Stimulated activated CD4-positive, alpha-beta T cell treated with anti-CD3 and anti-CD28 coated beads, Interleukin-12 subunit alpha, Interleukin-12 subunit beta, amount 100 ng/mL, for 24 hours (primary cell): ENCODE results near the gene SPOCK1.
A peak's percentile ranks its signal among the peaks of the same experiment; 100 is the strongest.
"Not testable (repeated sequence)": the region's sequence is repeated elsewhere in the genome, so short reads cannot be mapped to it uniquely, and the experiment has no call there.

ENCODE experiments used
- DNase-seq, 2 experiments: peaks; one replicate each; pipeline ENCODE4 v3.0.0-alpha.2; 2020; ENCODE audit warnings: low read depth in 2 of 2

The SPOCK1 gene

DNA sequence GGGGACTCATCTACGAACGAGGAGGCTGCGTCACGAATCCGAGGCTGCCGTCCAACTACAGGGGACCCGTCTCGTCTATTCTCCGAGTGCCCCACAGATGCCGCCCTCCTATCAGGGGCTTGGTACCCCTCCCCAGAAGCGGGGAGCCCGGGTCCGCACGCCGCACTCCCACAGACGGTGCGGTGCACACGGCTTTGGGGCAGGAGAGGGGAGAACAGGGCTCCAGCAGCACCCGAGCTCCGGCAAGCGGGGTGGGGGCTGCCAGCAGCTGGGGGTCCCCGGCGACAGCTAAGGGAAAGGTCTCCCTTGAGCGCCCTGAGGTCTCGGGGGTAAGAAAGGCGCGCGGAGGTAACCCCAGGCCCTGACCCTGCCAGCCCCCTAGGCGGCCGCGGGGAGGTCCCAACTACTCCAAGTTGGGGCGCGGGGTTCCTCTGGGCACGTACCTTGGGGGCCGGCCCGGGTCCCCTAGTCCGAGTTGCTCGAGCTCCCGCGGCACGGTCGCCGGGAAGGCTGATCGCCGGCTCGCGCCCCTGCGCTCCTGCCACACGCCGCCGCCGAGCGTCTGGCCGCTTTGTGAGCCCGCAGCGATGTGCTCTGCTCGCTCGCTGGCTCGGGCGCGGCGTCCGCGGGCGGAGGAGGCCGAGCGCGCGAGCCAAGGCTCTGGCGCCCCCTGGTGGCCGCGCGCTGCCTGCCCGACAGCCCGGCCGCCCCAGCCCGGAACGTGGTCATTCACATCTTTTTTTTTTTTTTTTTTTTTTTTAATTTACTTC lies at the start of gene SPOCK1:
SPOCK1 (minus strand) TSS at position 591 of the 770 bp plus-strand sequence.
- peak; percentile 5 to 47 for DNase-seq

DNA sequence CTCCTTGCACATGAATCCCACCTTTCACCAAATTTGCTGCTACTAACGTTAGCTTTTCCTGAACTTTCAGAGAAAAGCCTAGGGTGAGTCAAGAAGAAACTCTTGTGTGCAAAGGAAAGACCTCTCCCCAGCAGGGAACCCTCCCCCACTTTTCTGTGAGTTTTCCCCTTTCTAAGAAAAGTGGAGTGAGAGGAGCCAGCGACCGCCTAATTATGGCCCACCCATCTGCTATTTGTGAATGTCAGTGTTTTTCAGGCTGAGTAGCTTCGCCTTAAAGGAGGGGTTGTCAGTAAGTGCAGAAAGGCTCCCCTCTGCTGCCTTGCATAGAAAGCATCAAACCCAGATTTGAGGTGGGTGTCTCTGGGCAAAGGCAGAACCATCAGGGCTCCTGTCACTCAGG lies 46.8 kb upstream of the SPOCK1 start:
- no peak for DNase-seq

DNA sequence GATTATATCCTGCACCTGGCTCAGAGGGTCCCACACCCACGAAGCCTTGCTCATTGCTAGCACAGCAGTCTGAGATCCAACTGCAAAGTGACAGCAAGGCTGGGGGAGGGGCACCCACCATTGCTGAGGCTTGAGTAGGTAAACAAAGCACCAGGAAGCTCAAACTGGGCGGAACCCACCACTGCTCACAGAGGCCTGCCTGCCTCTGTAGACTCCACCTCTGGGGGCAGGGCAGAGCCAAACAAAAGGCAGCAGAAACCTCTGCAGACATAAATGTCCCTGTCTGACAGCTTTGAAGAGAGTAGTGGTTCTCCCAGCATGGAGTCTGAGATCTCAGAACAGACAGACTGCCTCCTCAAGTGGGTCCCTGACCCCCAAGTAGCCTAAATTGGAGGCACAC lies 36.3 kb upstream of the SPOCK1 start:
- DNase-seq, result not testable (repeated sequence)

DNA sequence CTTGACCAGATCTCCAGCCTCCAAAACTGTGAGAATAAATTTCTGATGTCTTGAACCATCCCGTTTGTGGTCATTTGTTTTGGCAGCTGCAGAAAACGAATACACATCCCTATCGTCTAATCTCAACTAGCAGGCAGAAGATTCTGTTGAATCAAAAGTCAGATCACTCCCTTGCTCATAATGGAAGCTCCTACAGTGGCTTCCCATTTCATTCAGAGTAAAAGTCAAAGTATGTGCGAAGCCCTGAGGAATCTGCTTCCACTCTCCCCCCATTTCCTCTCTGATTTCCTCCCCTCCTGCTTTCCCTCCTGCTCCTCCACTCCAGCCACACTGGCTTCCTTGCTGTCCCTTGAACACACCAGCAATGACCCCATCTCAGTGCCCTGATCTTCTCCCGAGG lies 34.8 kb upstream of the SPOCK1 start:
- DNase-seq, result no peak

DNA sequence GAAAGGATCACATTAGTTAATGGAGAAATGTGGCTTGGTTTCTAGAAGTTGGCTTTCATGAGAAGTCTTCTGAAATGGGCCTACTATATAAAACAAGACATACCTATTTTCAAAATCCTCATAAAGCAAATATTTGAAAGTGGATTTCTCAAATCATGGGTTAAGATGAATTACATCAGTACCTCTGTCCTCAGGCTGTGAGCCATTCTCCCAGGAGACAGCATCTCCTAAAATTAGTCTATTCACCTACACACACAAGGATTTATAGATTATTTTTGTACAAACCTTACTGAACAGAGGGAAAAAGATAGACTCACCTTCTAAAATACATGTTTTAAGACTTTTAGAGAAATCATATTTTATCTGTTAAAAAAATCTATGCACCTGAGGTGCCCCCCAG lies 32.1 kb upstream of the SPOCK1 start:
- no peak for DNase-seq

DNA sequence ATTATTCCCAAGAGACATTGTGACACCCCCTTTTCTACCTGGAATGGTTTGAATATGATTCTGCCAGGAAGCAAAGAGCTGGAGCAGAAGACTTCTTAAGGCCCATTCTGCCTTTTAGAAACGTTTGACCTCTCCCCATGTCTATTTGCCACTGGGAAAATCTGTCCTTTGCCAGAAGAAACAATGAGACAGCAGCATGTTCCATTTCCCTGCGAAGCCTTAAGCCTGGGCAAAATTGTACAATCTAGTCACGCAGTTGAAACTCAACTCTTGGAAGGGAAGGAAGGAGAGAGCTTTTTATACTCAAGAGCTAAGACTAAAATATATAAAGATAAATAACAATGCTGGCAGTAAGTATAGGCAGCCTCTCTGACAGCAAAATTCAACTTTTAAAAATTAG lies 22.1 kb upstream of the SPOCK1 start:
- DNase-seq, result no peak

DNA sequence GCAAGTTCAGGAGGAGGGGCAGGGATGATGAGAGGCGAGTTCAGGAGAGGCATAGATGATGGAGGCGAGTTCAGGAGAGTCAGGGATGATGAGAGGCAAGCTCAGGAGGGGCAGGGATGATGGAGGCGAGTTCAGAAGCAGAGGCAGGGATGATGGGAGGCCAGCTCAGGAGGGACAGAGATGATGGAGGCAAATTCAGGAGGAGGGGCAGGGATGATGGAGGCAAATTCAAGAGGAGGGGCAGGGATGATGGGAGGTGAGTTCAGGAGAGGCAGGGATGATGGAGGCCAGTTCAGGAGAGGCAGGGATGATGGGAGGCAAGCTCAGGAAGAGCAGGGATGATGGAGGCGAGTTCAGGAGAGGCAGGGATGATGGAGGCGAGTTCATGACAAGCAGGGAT lies 17.8 kb upstream of the SPOCK1 start:
- DNase-seq, result no peak

DNA sequence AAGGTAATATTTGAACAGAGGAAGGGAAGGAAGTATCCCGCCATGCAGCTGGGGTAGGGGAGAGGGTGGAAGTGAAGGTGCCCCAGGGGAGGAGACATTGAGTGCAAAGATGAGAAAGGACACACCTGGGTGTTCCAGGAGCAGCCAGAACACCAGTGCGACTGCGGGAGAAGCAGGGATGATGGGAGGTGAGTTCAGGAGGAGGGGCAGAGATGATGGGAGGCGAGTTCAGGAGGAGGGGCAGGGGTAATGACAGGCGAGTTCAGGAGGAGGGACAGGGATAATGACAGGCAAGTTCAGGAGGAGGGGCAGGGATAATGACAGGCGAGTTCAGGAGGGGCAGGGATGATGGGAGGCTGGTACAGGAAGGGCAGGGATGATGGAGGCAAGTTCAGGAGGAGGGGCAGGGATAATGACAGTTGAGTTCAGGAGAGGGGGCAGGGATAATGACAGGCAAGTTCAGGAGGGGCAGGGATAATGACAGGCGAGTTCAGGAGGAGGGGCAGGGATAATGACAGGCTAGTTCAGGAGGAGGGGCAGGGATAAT lies 17.2 kb upstream of the SPOCK1 start:
- no peak for DNase-seq

DNA sequence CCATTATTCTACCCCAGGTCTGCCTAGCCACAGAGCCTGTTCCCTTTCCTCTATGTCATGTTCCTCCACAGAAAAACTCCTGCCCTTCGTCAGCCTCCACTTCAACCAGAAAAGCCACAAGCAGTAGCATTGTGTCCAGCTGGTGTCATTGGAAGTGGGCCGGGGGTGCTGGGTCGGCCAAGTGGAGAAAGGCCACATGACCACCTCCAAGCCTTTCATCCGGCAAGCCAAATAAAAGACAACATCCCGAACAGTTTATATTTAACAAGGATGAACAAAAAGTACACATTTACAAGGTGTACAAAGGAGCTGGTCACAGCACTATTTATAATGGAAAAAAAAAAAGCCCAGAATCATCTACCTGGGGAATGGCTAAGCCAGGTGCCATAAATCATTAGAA lies 16.1 kb upstream of the SPOCK1 start:
- DNase-seq, result no peak

DNA sequence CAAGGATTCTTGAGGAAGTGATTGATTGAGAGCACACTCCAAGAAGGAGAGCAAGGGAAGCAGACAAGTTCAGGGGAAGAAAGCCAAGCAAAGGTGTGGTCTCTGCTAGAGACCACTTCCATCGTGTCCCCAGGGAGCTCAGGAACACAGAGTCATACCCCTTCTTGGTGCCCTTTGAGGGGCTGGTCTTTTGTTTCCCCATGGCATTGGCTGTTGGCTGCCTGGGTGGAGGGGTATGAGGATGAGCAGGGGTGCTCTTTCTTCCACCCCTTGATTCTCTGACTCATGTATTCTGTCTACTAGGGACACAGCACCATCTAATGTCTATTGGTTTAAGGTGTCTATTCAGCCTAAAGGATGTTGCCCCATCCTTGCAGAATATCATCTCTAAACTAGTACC lies 11.5 kb upstream of the SPOCK1 start:
- no peak for DNase-seq

DNA sequence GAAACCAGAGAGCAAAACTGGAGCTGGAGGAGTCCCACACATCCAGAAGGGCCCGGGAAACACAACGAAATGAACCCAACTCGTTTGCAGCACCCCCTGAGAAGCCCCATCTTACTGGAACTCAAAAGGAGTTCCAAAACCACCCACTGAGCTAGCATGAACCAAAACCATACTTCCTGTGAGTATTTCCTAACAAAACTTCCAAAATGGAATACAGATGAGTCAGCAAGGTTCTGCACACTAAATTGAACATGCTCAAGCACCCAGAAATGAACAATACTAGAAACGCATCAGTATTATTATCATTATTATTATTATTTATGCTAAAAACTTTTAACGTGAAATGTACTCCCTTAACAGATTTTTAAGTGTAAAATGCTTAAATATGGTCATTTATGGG lies 8.0 kb upstream of the SPOCK1 start:
- no peak for DNase-seq

DNA sequence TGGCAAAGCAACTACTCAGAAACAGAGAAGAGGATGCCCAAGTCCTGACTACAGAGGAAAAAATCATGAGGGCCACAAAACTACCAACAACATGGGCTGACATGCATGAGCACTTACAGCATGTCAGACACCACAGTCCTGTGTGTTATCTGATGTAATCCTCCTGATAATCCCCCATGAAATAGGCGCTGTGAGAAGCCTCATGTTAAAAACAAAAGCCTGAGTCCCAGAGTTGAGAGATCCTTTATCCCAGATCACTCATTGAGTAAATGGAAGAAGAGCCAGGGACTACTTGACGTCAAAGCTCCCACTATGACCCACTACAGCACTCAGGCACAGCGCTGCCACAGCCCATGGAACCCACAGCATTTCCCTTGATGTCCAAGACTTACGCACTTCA lies 7.2 kb upstream of the SPOCK1 start:
- DNase-seq, result no peak

DNA sequence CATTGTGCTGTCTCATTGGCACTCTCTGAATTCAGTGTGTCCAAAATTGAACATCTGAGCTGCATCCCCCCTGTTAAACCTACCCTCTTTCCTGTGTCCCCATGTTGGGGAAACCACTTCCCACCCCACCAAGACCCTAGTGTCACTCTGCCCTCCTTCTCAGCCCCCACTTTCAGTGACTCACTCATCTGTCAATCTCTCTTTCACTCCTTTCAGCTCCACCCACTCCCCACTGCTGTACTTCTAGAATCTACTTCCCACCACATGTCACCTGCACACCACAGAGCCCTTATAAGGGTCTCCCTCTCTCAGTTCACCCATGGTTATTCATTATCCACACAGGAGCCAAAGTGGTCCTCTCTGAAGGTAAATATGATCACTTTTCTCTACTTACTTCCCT lies 5.8 kb upstream of the SPOCK1 start:
- no peak for DNase-seq

DNA sequence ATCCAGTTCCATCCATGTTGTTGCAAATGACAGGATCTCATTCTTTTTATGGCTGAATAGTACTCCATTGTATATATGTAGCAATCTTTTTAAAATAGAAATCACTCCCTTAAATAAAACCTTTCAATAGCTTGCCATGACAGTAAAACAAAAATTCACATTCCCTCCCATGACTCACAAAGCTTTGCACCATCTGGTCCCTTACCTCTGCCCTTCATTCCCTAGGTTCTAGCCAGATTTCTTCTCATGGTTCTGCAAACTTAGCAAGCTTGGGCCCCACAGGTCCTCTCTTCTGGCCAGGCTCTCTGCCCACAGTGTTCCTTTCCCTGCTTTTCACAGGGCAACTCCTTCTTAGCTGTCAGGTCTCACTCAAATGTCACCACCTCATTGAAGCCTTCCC lies 4.3 kb upstream of the SPOCK1 start:
- DNase-seq, result no peak

DNA sequence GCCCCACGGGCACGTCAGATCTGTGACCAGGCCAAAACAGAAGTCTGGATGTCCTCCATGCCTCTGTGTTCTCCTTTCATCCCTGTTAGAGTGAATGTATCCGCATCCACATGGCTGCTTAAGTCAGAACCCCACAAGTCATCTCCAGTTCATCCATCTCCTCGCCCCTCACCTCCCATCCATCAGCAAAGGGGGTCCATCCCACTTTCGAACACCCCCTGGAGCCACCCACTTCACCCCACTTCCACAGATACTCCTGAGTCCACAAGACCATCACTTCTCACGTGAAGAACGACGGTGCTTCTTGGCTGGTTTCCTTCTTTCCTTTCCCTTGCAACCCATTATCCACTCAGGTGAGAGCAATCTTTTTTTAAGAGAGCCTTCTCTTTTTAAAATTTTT lies 3.5 kb upstream of the SPOCK1 start:
- DNase-seq, result no peak

DNA sequence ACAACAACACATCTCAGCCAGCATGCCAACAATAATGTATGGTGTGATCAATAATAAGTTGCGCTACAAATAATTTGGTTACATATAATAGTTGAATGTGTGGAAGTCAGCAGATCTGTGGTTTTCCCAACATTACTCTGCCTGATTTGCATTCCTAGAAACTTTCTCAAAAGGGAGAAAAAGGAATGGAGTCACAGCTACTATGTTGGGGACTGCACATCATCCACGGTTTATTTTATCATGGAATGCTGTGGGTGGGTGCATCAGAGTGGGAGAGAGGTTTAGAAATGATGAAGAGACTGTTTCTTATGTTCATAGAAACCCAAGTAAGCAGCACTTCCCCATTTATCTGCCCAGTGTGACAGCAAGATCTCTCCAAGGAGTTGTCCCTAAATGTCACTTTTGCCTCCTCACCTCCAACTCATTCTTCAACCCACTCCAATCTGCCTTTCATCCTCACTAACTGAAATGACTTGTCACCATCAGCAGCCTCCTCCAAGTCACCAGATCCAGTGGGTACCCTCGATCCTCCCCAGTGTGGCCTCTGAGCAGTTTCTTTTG lies 2.8 kb upstream of the SPOCK1 start:
- DNase-seq, result no peak

DNA sequence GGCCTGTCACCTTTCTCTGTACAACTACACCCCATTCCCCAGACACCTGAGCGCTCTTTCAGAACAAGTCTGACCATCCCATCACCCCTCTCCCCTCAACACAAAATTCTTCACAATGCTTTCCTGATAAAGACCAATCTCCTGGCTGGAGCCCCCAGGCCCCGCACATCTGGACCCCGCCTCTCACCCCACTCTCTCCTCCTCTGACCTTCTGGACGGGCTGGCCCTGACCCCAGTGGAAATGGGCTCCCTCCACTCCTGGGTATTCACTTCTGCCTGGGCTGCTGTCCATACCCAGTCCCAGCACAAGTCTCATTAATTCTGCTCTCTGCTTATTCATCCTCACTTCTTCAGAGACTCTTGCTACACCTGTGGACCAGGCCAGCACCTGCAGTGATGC lies 2.1 kb upstream of the SPOCK1 start:
- DNase-seq, result no peak

DNA sequence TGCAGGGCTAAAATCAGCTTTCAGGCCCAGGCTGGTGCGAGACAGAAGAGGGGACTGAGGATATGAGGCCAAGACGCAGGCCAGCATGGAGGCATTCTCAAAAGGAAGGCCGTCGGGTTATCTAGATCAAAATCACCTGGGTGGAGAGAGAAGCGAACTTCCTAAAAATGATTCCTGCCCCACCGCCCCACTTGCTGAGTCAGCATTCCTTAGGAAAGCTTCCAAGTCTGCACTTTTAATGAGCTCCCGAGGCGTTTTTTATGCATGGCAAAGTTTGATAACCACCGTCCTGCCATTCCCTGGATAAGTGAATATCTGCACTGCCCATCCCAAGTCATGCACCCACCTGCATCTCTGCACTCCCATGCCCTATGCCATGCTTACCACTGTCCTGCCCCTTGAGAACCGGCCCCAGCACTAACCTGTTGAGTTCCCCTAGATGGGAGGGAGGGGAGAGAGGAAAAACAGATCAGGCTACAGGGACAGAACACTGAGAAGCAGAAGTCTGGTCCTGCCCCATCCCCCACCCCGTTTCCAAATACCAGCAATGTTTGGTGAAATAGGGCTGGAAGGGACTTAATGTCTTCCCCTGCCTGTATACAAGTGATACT lies 1.6 kb upstream of the SPOCK1 start:
- DNase-seq, result no peak

DNA sequence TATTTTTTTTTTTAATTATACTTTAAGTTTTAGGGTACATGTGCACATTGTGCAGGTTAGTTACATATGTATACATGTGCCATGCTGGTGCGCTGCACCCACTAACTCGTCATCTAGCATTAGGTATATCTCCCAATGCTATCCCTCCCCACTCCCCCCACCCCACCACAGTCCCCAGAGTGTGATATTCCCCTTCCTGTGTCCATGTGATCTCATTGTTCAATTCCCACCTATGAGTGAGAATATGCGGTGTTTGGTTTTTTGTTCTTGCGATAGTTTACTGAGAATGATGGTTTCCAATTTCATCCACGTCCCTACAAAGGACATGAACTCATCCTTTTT lies 351 bp upstream of the SPOCK1 start:
- not testable (repeated sequence) for DNase-seq

DNA sequence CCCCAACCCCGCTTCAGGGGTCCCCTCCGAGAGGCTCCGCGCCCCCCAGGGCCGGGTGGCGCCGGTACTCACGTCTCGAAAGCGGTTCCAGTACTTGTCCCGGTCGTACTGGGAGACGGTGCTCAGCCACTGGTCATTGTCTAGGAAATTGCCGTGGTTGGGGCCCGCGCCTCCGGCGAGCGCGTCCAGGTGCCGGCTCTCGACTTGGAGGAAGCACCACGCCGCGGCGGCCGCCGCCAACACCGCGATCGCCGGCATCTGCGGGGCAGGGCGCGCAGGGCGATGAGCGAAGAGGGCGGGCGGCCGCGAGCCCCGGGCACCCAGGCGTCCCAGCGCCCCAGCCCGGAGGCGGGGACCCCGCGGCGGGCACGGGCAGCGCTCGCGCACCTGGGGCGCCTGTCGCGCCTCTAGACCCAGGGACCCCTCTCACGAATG lies 808 bp downstream of the SPOCK1 start:
- no peak for DNase-seq

DNA sequence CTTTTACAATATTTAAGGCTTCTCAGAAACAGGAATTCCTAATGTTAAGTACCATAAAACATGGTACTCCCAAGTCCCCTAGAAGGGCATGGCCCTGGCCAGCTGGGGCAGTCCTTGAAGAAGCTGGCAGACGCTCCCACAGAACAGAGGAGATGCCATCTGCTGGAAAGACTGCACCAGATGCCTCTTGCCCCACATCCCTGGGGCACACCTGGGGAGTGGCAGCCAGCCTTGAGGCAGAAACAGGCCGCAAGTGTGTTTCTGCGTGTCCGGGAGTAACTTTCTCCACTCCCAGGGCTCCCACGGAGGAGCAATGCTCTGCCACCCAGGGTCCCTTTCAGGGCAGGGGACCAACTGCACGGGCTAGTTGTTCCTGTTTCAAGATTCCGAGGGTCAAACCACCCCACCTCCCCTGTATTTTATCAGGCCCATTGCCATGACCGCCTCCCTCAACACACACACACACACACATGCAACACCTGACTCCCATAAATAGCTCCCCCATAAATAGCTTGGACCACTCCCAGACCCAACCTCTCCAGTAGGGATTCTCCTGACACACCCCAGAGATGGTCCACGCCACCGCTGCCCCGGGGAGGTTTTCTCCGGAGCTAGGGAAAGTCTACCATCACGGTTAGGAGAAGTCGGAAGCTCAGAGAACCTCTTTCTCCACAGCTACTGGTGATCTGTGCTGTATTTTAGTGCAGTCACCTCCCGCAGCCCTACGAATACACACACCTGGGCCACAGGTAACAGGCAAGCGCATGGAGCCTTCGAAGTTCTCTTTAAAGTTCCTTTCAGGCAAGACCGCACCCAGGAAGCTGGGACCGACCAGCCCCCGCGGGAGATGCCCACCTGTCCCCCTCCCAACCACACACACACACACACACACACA lies 1.5 kb downstream of the SPOCK1 start:
- no peak for DNase-seq

DNA sequence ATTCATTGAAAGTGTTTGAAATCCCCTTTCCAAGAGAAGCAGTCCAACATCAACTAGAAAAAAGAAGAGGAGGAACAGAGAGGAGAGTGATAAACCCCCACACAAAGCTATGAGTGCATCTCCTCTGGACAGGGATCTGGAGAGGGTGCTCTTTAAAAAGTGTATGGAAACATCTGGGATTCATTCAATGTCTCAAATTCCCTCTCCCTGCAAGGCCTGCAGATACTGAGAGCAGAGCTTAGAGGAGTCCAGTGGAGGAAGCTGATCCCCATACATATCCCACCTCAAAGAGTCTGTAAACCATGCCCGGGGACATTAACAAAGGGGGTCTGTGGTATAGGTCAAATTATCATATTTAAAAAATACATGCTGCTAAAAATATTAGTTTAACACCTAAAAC lies 2.2 kb downstream of the SPOCK1 start:
- DNase-seq, result no peak
